GM18873 (cell line): ENCODE results near the gene GMDS.
"Not testable (repeated sequence)": the region's sequence is repeated elsewhere in the genome, so short reads cannot be mapped to it uniquely, and the experiment has no call there.

Experiments
- ATAC-seq: cut with Tn5 transposase; IDR thresholded peaks from one replicate; pipeline ENCODE4 v1.9.1; 2021; ENCODE audit warnings: mild to moderate bottlenecking, moderate library complexity, moderate number of reproducible peaks; ENCODE audit not compliant: unreplicated experiment, low FRiP score

The GMDS gene

GRCh38 chr6:1850121-1850839, 395.1 kb downstream of the GMDS start:
- ATAC-seq, result no peak

- no peak for ATAC-seq
Observed at GRCh38 chr6:1849691-1850090, 395.7 kb downstream of the GMDS start.

- ATAC-seq, result no peak
Observed at GRCh38 chr6:1848752-1849151, 396.7 kb downstream of the GMDS start.

GRCh38 chr6:1846611-1847010, 398.8 kb downstream of the GMDS start:
- no peak for ATAC-seq

- ATAC-seq, result not testable (repeated sequence)
Observed at GRCh38 chr6:1845543-1845942, 399.9 kb downstream of the GMDS start.

- ATAC-seq, result no peak
Observed at GRCh38 chr6:1842334-1842733, 403.1 kb downstream of the GMDS start.

- ATAC-seq, result no peak
Observed at GRCh38 chr6:1841136-1841535, 404.3 kb downstream of the GMDS start.

GRCh38 chr6:1840491-1841121, 404.8 kb downstream of the GMDS start:
- no peak for ATAC-seq

GRCh38 chr6:1839361-1839760, 406.0 kb downstream of the GMDS start:
- ATAC-seq, result no peak

GRCh38 chr6:1838604-1839213, 406.7 kb downstream of the GMDS start:
- no peak for ATAC-seq

GRCh38 chr6:1837826-1838225, 407.6 kb downstream of the GMDS start:
- no peak for ATAC-seq

GRCh38 chr6:1836690-1837089, 408.7 kb downstream of the GMDS start:
- ATAC-seq, result no peak

- no peak for ATAC-seq
Observed at GRCh38 chr6:1834646-1835516, 410.5 kb downstream of the GMDS start.

- no peak for ATAC-seq
Observed at GRCh38 chr6:1834207-1834606, 411.2 kb downstream of the GMDS start.

GRCh38 chr6:1832844-1833787, 412.3 kb downstream of the GMDS start:
- no peak for ATAC-seq

- no peak for ATAC-seq
Observed at GRCh38 chr6:1832358-1832757, 413.0 kb downstream of the GMDS start.

GRCh38 chr6:1827984-1828793, 417.2 kb downstream of the GMDS start:
- ATAC-seq, result no peak

- ATAC-seq, result no peak
Observed at GRCh38 chr6:1825926-1826325, 419.5 kb downstream of the GMDS start.

GRCh38 chr6:1825277-1825676, 420.1 kb downstream of the GMDS start:
- ATAC-seq, result no peak
